GM12878 (cell line): ENCODE results near the gene ANP32E. TPM values are rescaled to one million over a fixed set of nuclear protein-coding genes. Genes with fewer than 3 reads are reported as not detected.
"Not testable (repeated sequence)": the region's sequence is repeated elsewhere in the genome, so short reads cannot be mapped to it uniquely, and the experiment has no call there.

Source experiments
- ATAC-seq: fragments of 200-7000 bp; cut with Tn5 transposase; 3 replicates; pipeline ENCODE4 v1.9.1; 2020; ENCODE audit warnings: mild to moderate bottlenecking, moderate library complexity
- BruUV-seq: library from RNA; stranded (reverse); fragments of 400-500 nt; replicated peaks from 2 replicates; lab custom pipeline; 2021; lab: Mats Ljungman, UMichigan
- CTCF ChIA-PET: fragments of 300-600 bp; sonication (Branson Sonifier 250); formaldehyde crosslinking; extraction: SDS; loops from one replicate; lab custom pipeline; 2021; ENCODE audit warnings: inconsistent platforms; lab: Yijun Ruan, JAX
- POLR2A ChIA-PET: fragments of 350-600 bp; formaldehyde crosslinking; extraction: SDS; loops from one replicate; lab custom pipeline; 2021; ENCODE audit warnings: inconsistent platforms; lab: Charles Lee
- RAD21 ChIA-PET: fragments of 300-600 bp; sonication (Branson Sonifier 250); formaldehyde crosslinking; loops from one replicate; lab custom pipeline; 2023; ENCODE audit warnings: antibody characterized with exemption; ENCODE audit not compliant: unreplicated experiment; lab: Charles Lee
- SMC1A ChIA-PET: fragments of 300-600 bp; sonication (Branson Sonifier 250); formaldehyde crosslinking; loops from one replicate; lab custom pipeline; 2023; ENCODE audit not compliant: unreplicated experiment, uncharacterized antibody; lab: Charles Lee
- DNase-seq: peaks from one replicate; pipeline ENCODE4 v3.0.0-alpha.2; 2011; ENCODE audit warnings: low read depth, low spot score
- FAIRE-seq: peaks from 3 replicates; lab custom pipeline; 2011; peaks lifted over from hg19 to GRCh38; lab: Jason Lieb, UNC
- H2AFZ ChIP-seq: 2 replicates; pipeline ENCODE4 v1.6.0; 2011; ENCODE audit warnings: low read depth, low read length, control low read depth; ENCODE audit not compliant: control insufficient read depth
- H3K27ac ChIP-seq: 2 replicates; pipeline ENCODE4 v1.5.1; 2011; ENCODE audit warnings: control low read depth; ENCODE audit not compliant: control insufficient read depth, insufficient read depth
- H3K27me3 ChIP-seq, 2 experiments: replicated peaks in 1 of 2; 2 replicates each; pipeline versions ENCODE4 v1.6.0 to v1.6.1; 2011; ENCODE audit warnings: low read length in 1 of 2; ENCODE audit not compliant: control insufficient read depth in 2 of 2, insufficient read depth in 2 of 2
- H3K36me3 ChIP-seq, 2 experiments: 2 replicates each; pipeline ENCODE4 v1.5.1; 2011; ENCODE audit warnings: low read length in 1 of 2; ENCODE audit not compliant: control insufficient read depth in 2 of 2, insufficient read depth in 2 of 2
- H3K4me1 ChIP-seq: 2 replicates; pipeline ENCODE4 v1.6.1; 2011; ENCODE audit warnings: mild to moderate bottlenecking, low read length, moderate library complexity, mixed read lengths; ENCODE audit not compliant: control insufficient read depth, insufficient read depth
- H3K4me2 ChIP-seq: 2 replicates; pipeline ENCODE4 v1.6.0; 2011; ENCODE audit warnings: control low read depth; ENCODE audit not compliant: control insufficient read depth, insufficient read depth
- H3K4me3 ChIP-seq: fragments of 200-600 bp; sonication (generic); 2 replicates; pipeline ENCODE4 v1.5.1; 2016
- H3K79me2 ChIP-seq: 2 replicates; pipeline ENCODE4 v1.6.0; 2011; ENCODE audit warnings: low read length; ENCODE audit not compliant: control insufficient read depth, insufficient read depth
- H3K9ac ChIP-seq: 2 replicates; pipeline ENCODE4 v1.8.0; 2011; ENCODE audit warnings: low read length, control low read depth, mixed read lengths; ENCODE audit not compliant: control insufficient read depth, insufficient read depth
- H3K9me3 ChIP-seq: replicated peaks from 3 replicates; pipeline ENCODE4 v1.5.1; 2011; ENCODE audit warnings: mild to moderate bottlenecking, low read length; ENCODE audit not compliant: control insufficient read depth, insufficient read depth
- H4K20me1 ChIP-seq: 2 replicates; pipeline ENCODE4 v1.6.0; 2011; ENCODE audit not compliant: control insufficient read depth, insufficient read depth
- CTCF ChIP-seq, 3 experiments: IDR thresholded peaks in 2 of 3; conservative IDR thresholded peaks in 1 of 3; 2 replicates each; pipeline ENCODE4 v1.5.1; 2011; ENCODE audit warnings: low read depth in 3 of 3, low read length in 3 of 3, mild to moderate bottlenecking in 3 of 3, control low read depth in 2 of 3, moderate library complexity in 2 of 3, inconsistent platforms in 1 of 3, mixed read lengths in 1 of 3; ENCODE audit not compliant: control insufficient read depth in 2 of 3, insufficient read depth in 1 of 3; ENCODE audit errors: extremely low read depth in 1 of 3
- IKZF1 ChIP-seq: fragments of 450-650 bp; conservative IDR thresholded peaks from 2 replicates; pipeline ENCODE4 v1.6.1; 2017; ENCODE audit warnings: antibody characterized with exemption, mild to moderate bottlenecking
- KDM1A ChIP-seq: fragments of 200-600 bp; sonication (generic); IDR thresholded peaks from 2 replicates; pipeline ENCODE4 v1.6.1; 2016; ENCODE audit warnings: borderline replicate concordance
- MYB ChIP-seq: fragments of 150-350 bp; IDR thresholded peaks from 2 replicates; pipeline ENCODE4 v1.6.1; 2014; ENCODE audit warnings: mild to moderate bottlenecking, low read depth, low read length, borderline replicate concordance
- POLR2AphosphoS5 ChIP-seq: IDR thresholded peaks from 2 replicates; pipeline ENCODE4 v1.6.1; 2011; ENCODE audit warnings: mild to moderate bottlenecking, low read length, inconsistent platforms
- RAD21 ChIP-seq: IDR thresholded peaks from 2 replicates; pipeline ENCODE4 v1.6.1; 2011; ENCODE audit warnings: mild to moderate bottlenecking, low read depth, low read length, moderate library complexity; ENCODE audit not compliant: insufficient read depth
- RB1 ChIP-seq: fragments of 450-650 bp; formaldehyde crosslinking; IDR thresholded peaks from 2 replicates; pipeline ENCODE4 v1.6.1; 2017; ENCODE audit warnings: mild to moderate bottlenecking, borderline replicate concordance
- ZNF207 ChIP-seq: fragments of 450-650 bp; IDR thresholded peaks from 2 replicates; pipeline ENCODE4 v1.6.1; 2014; ENCODE audit warnings: antibody characterized with exemption, mild to moderate bottlenecking, borderline replicate concordance
- WGBS: methylation state at CpG from one replicate; pipeline ENCODE4 v1.1.6; 2016; ENCODE audit warnings: low lambda C conversion rate; ENCODE audit not compliant: insufficient replicate concordance, insufficient coverage; ENCODE audit errors: missing lambda C conversion rate; 5-methylcytosine and 5-hydroxymethylcytosine counted together
- in situ Hi-C: fragments of 300-500 bp; cut with MboI; formaldehyde crosslinking; loops from 9 replicates; pipeline ENCODE4 v1.14.3; 2018; ENCODE audit warnings: mixed read lengths
- intact Hi-C: fragments of 100-400 bp; cut with micrococcal nuclease; formaldehyde crosslinking; loops from one replicate; pipeline ENCODE4 v1.14.2; 2022; ENCODE audit not compliant: unreplicated experiment
- polyA plus RNA-seq, 11 experiments: library from polyadenylated mRNA; depleted of rRNA in 4 of 11; unstranded in 6 of 11; stranded (reverse) in 5 of 11; fragments of >200 nt; fragmentation: Nextera tagmentation in 4 of 11; fragmentation: Illumina TruSeq in 1 of 11; extraction: Ambion mirVana in 4 of 11; extraction: Trizol in 1 of 11; gene quantifications; 1 replicate in 1 of 11; 2 replicates in 10 of 11; pipeline versions ENCODE4 v1.2.1 to v1.2.3, GENCODE V29; 2011 to 2016; ENCODE audit warnings: inconsistent platforms in 2 of 11, missing spikeins in 2 of 11, low read depth in 1 of 11
- total RNA-seq, 4 experiments: library from RNA; depleted of rRNA in 3 of 4; stranded (reverse); fragments of >200 nt in 3 of 4; fragmentation: Illumina TruSeq in 1 of 4; extraction: Trizol in 1 of 4; gene quantifications; 2 replicates each; pipeline versions ENCODE4 v1.2.1 to v1.2.3, GENCODE V29; 2013 to 2021

The ANP32E gene
- total and polyA plus RNA-seq, 10 of the 15 experiments (the other 5 are each of a cell fraction or from before 2014, with no cell fraction given): 59.2 to 250 (median 121) TPM

DNA sequence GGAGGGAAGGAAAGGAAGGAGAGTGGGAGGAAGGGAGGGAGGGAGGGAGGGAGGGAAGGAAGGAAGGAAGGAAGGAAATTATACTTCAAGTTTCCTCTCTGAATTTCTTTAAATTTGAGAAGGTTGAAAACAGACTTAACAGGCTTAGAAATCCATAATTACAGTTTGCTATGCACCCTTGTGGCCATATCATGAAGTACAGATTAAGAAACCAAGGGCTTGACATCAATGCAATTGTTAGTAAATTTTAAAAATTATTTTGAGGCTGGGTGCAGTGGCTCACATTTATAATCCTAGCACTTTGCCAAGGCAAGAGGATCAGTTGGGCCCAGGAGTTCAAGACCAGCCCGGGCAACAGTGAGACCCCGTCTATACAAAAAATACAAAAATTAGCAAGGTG is 14.4 kb downstream of the ANP32E start:
- FAIRE-seq: peak; percentile 83
- WGBS: 98% methylated on average over 2 of the region's 2 CpGs
- ChIA-PET SMC1A (interaction anchor here (1.0 kb wide), 1 partner anchor 14 kb away, joined by 4 read pairs; no protein-coding TSS in a partner anchor), POLR2A (interaction anchor here (1.1 kb wide), 1 partner anchor 13 kb away, joined by 3 read pairs; no protein-coding TSS in a partner anchor), CTCF (no interaction called here), RAD21 (no interaction called here)
- Histone ChIP-seq H3K9me3 (no peaks in the 10 kb centered on the region), H3K27me3 (no peaks in the 10 kb centered on the region), H3K36me3 (peaks cover 4 to 23% of the 10 kb centered on the region in 2 experiments), H4K20me1 (no peaks in the 10 kb centered on the region), H3K4me1 (no peaks in the 10 kb centered on the region; the same call in 1 of the 2 replicates), H3K4me3 (no peak overlapping the region), H3K79me2 (no peaks in the 10 kb centered on the region), H3K27ac (no peak overlapping the region), H2AFZ (no peak overlapping the region), H3K9ac (no peak overlapping the region), H3K4me2 (no peak overlapping the region)
- no TSS peak for BruUV-seq
- no peak for DNase-seq
- ATAC-seq: peak; percentile 72
- TF ChIP-seq MYB (no peak), POLR2AphosphoS5 (no peak), CTCF (IDR thresholded peaks at IDR 0.05 in 2 of 3, conservative IDR thresholded peaks at IDR 0.05 in 1 of 3; ENCODE audit: control insufficient read depth in 2 of 3, extremely low read depth in 1 of 3, insufficient read depth in 1 of 3, low read depth in 3 of 3, low read length in 3 of 3) (peak; percentile 34 to 49 (median 43); a peak in 4 of 6 replicates), ZNF207 (no peak), RB1 (no peak), RAD21 (peak; percentile 29; the same call in 1 of the 2 replicates), KDM1A (no peak), IKZF1 (no peak)
- in situ Hi-C loops: no loop called here
- intact Hi-C loops: no loop called here

DNA sequence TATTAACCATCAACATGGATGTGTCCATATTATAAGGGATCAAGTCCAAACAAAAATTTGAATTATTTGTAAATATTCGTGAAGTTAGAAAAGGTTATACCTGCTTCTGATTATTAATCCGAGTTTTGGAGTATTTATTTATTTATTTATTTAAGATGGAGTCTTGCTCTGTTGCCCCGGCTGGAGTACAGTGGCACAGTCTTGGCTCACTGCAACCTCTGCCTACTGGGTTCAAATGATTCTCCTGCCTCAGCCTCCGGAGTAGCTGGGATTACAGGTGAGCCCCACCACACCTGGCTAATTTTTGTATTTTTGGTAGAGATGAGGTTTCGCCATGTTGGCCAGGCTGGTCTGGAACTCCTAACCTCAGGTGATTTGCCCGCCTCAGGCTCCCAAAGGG is 20.1 kb downstream of the ANP32E start:
- H3K79me2 ChIP-seq, H3K27me3 ChIP-seq, BruUV-seq, FAIRE-seq, H3K36me3 ChIP-seq, intact Hi-C loops, H3K27ac ChIP-seq, H3K4me3 ChIP-seq, H4K20me1 ChIP-seq, in situ Hi-C loops, RAD21 ChIA-PET, ATAC-seq, H3K9me3 ChIP-seq, H3K9ac ChIP-seq, DNase-seq, H3K4me2 ChIP-seq, H2AFZ ChIP-seq, H3K4me1 ChIP-seq: not testable (repeated sequence)
- SMC1A ChIA-PET: interaction anchor here (0.6 kb wide), 1 partner anchor 29 kb away, joined by 3 read pairs; no protein-coding TSS in a partner anchor
- POLR2A ChIA-PET: interaction anchor here (0.6 kb wide), 2 partner anchors 20 to 32 kb away, joined by 3 to 4 read pairs; no protein-coding TSS in a partner anchor
- 98% methylated on average over 6 of the region's 6 CpGs for WGBS
- CTCF ChIA-PET: interaction anchor here (0.6 to 1.7 kb wide), 3 partner anchors 9 to 67 kb away, joined by 3 to 5 read pairs (median 3); partner anchors contain the start of gene CIART
